Lower leg skin (tissue), 3 donors: ENCODE measurements around the gene DNALI1.

Experiments used
- CTCF ChIP-seq, 3 donors: fragments of 450-650 bp; IDR thresholded peaks; one replicate each; pipeline ENCODE4 v1.5.1; 2016; ENCODE audit warnings: antibody characterized with exemption in 3 of 3, mild to moderate bottlenecking in 3 of 3, moderate library complexity in 2 of 3
- POLR2A ChIP-seq, 2 donors: fragments of 450-650 bp; IDR thresholded peaks; one replicate each; pipeline ENCODE4 v1.6.1; 2016 to 2017; ENCODE audit warnings: antibody characterized with exemption in 2 of 2, mild to moderate bottlenecking in 1 of 2, moderate library complexity in 1 of 2

- TF ChIP-seq CTCF (IDR thresholded peaks at IDR 0.05) (no peak), POLR2A (IDR thresholded peaks at IDR 0.05) (no peak)
Measured at GRCh38 chr1:37558411-37558810, 1.7 kb downstream of the DNALI1 start.
